IMR-90 (cell line): ENCODE measurements around the gene PRSS56. TPM values are rescaled to one million over a fixed set of nuclear protein-coding genes. Genes with fewer than 3 reads are reported as not detected.

ENCODE experiments used
- ATAC-seq: fragments of 200-7000 bp; cut with Tn5 transposase; 2 replicates; pipeline ENCODE4 v1.9.1; 2020; ENCODE audit warnings: low read depth, mild to moderate bottlenecking, moderate library complexity
- BruUV-seq: library from RNA; stranded (reverse); fragments of 400-500 nt; replicated peaks from 2 replicates; lab custom pipeline; 2021; lab: Mats Ljungman, UMichigan
- CTCF ChIA-PET: fragments of 300-600 bp; formaldehyde crosslinking; extraction: SDS; loops from one replicate; lab custom pipeline; 2021; ENCODE audit warnings: antibody characterized with exemption; lab: Yijun Ruan, JAX
- POLR2A ChIA-PET: fragments of 300-600 bp; sonication (Branson Sonifier 250); formaldehyde crosslinking; loops from one replicate; lab custom pipeline; 2022; ENCODE audit warnings: antibody characterized with exemption; ENCODE audit not compliant: unreplicated experiment; lab: Charles Lee
- DNase-seq: peaks from one replicate; pipeline ENCODE4 v3.0.0; 2013
- H2AFZ ChIP-seq: replicated peaks from 2 replicates; pipeline ENCODE3; 2013; ENCODE audit warnings: low read length, mild to moderate bottlenecking; ENCODE audit not compliant: poor library complexity
- H2AK5ac ChIP-seq: 2 replicates; pipeline ENCODE4 v1.6.1; 2013; ENCODE audit warnings: low read depth, low read length, inconsistent platforms
- H2AK9ac ChIP-seq: replicated peaks from 2 replicates; pipeline ENCODE3; 2013; ENCODE audit warnings: mild to moderate bottlenecking, low read depth, low read length, moderate library complexity; ENCODE audit not compliant: poor library complexity
- H2BK120ac ChIP-seq: 2 replicates; pipeline ENCODE4 v1.6.1; 2013; ENCODE audit warnings: low read depth, low read length, inconsistent platforms
- H2BK15ac ChIP-seq: 3 replicates; pipeline ENCODE4 v1.6.1; 2013; ENCODE audit warnings: low read depth, low read length, inconsistent platforms
- H2BK20ac ChIP-seq: 2 replicates; pipeline ENCODE4 v1.6.1; 2013; ENCODE audit warnings: low read depth, mild to moderate bottlenecking, inconsistent platforms, low read length, moderate library complexity
- H2BK5ac ChIP-seq: 2 replicates; pipeline ENCODE4 v1.6.1; 2013; ENCODE audit warnings: mild to moderate bottlenecking, low read depth, low read length, inconsistent platforms; ENCODE audit not compliant: poor library complexity, severe bottlenecking
- H3K14ac ChIP-seq: replicated peaks from 2 replicates; pipeline ENCODE4 v1.6.1; 2013; ENCODE audit warnings: low read depth, low read length, inconsistent platforms
- H3K18ac ChIP-seq: 2 replicates; pipeline ENCODE4 v1.6.1; 2013; ENCODE audit warnings: low read depth, low read length, control low read depth
- H3K23ac ChIP-seq: 2 replicates; pipeline ENCODE4 v1.6.1; 2013; ENCODE audit warnings: low read depth, low read length, inconsistent platforms
- H3K27ac ChIP-seq: 2 replicates; pipeline ENCODE4 v1.5.1; 2013; ENCODE audit warnings: mild to moderate bottlenecking, control low read depth, low read length; ENCODE audit not compliant: insufficient read depth
- H3K27me3 ChIP-seq: 2 replicates; pipeline ENCODE4 v1.6.1; 2013; ENCODE audit warnings: low read length; ENCODE audit not compliant: control insufficient read depth, insufficient read depth
- H3K36me3 ChIP-seq: 2 replicates; pipeline ENCODE4 v1.6.1; 2013; ENCODE audit warnings: low read length, mixed read lengths; ENCODE audit not compliant: control insufficient read depth, insufficient read depth
- H3K4ac ChIP-seq: 2 replicates; pipeline ENCODE4 v1.6.1; 2013; ENCODE audit warnings: low read depth, low read length, inconsistent platforms
- H3K4me1 ChIP-seq: 2 replicates; pipeline ENCODE4 v1.6.1; 2013; ENCODE audit warnings: low read length, mixed read lengths; ENCODE audit not compliant: control insufficient read depth, insufficient read depth
- H3K4me2 ChIP-seq: 2 replicates; pipeline ENCODE4 v1.6.1; 2013; ENCODE audit warnings: low read depth, mild to moderate bottlenecking, control low read depth, low read length, moderate library complexity
- H3K4me3 ChIP-seq: 2 replicates; pipeline ENCODE4 v1.5.1; 2013; ENCODE audit warnings: low read depth, mild to moderate bottlenecking, control low read depth, low read length, moderate library complexity; ENCODE audit not compliant: insufficient read depth
- H3K56ac ChIP-seq: 2 replicates; pipeline ENCODE4 v1.6.1; 2013; ENCODE audit warnings: low read length, inconsistent platforms; ENCODE audit not compliant: insufficient read depth; ENCODE audit errors: extremely low read depth
- H3K79me1 ChIP-seq, 2 experiments: 2 replicates each; pipeline ENCODE4 v1.6.1; 2013; ENCODE audit warnings: low read length in 2 of 2, inconsistent platforms in 1 of 2, low read depth in 1 of 2
- H3K9ac ChIP-seq: 2 replicates; pipeline ENCODE4 v1.6.1; 2013; ENCODE audit warnings: low read depth, low read length, control low read depth
- H3K9me1 ChIP-seq: 2 replicates; pipeline ENCODE4 v1.6.1; 2013; ENCODE audit warnings: low read length, inconsistent platforms; ENCODE audit not compliant: insufficient read depth
- H3K9me3 ChIP-seq: 2 replicates; pipeline ENCODE4 v1.6.1; 2013; ENCODE audit warnings: low read length; ENCODE audit not compliant: control insufficient read depth, insufficient read depth
- H4K20me1 ChIP-seq: 2 replicates; pipeline ENCODE4 v1.6.1; 2013; ENCODE audit warnings: low read length, inconsistent platforms; ENCODE audit not compliant: insufficient read depth
- H4K5ac ChIP-seq: 2 replicates; pipeline ENCODE4 v1.6.1; 2013; ENCODE audit warnings: mild to moderate bottlenecking, low read depth, low read length, control low read depth
- H4K8ac ChIP-seq, 2 experiments: 2 replicates each; pipeline ENCODE4 v1.6.1; 2013; ENCODE audit warnings: low read depth in 2 of 2, low read length in 2 of 2, control low read depth in 1 of 2, inconsistent platforms in 1 of 2
- H4K91ac ChIP-seq: 2 replicates; pipeline ENCODE4 v1.6.1; 2013; ENCODE audit warnings: low read depth, low read length, inconsistent platforms; ENCODE audit not compliant: insufficient read depth
- CEBPB ChIP-seq: IDR thresholded peaks from 2 replicates; pipeline ENCODE4 v1.6.1; 2012; ENCODE audit warnings: low read depth, low read length, improper control_type of control experiment
- CHD1 ChIP-seq: IDR thresholded peaks from 2 replicates; pipeline ENCODE4 v1.6.1; 2012; ENCODE audit warnings: low read depth, low read length, improper control_type of control experiment
- FOS ChIP-seq: fragments of 150-350 bp; IDR thresholded peaks from 2 replicates; pipeline ENCODE4 v1.6.1; 2016; ENCODE audit warnings: low read depth, low read length
- MAFK ChIP-seq: IDR thresholded peaks from 2 replicates; pipeline ENCODE4 v1.6.1; 2012; ENCODE audit warnings: low read depth, low read length, improper control_type of control experiment
- MAZ ChIP-seq: IDR thresholded peaks from 2 replicates; pipeline ENCODE4 v1.6.1; 2012; ENCODE audit warnings: low read depth, mild to moderate bottlenecking, low read length, improper control_type of control experiment, moderate library complexity, borderline replicate concordance
- NFE2L2 ChIP-seq: fragments of 150-350 bp; IDR thresholded peaks from 2 replicates; pipeline ENCODE4 v1.6.1; 2016; ENCODE audit warnings: low read depth, mild to moderate bottlenecking, low read length
- SMC3 ChIP-seq: fragments of 150-350 bp; IDR thresholded peaks from 2 replicates; pipeline ENCODE4 v1.6.1; 2016; ENCODE audit warnings: low read depth, mild to moderate bottlenecking, antibody characterized with exemption, low read length, moderate library complexity
- WGBS, 2 experiments: methylation state at CpG; one replicate each; pipeline versions ENCODE4 v1.1.5 to v1.1.7; 2013; ENCODE audit warnings: missing lambda C conversion rate in 2 of 2; ENCODE audit not compliant: insufficient read length in 1 of 2; ENCODE audit errors: extremely low coverage in 2 of 2; 5-methylcytosine and 5-hydroxymethylcytosine counted together
- dilution Hi-C: fragments of 300-500 bp; cut with HindIII; formaldehyde crosslinking; loops from one replicate; pipeline ENCODE4 v1.14.3; 2018; ENCODE audit warnings: low sequenced_read_pairs; ENCODE audit not compliant: unreplicated experiment
- in situ Hi-C: fragments of 300-500 bp; cut with MboI; formaldehyde crosslinking; loops from 3 replicates; pipeline ENCODE4 v1.14.3; 2019; ENCODE audit warnings: low sequenced_read_pairs, inconsistent platforms, mixed read lengths
- intact Hi-C: fragments of 100-400 bp; cut with micrococcal nuclease; formaldehyde crosslinking; loops from 2 replicates; pipeline ENCODE4 v1.10.0; 2022
- polyA plus RNA-seq, 3 experiments: library from polyadenylated mRNA; depleted of rRNA; stranded (reverse); fragments of >200 nt; gene quantifications; 2 replicates each; pipeline ENCODE4 v1.2.3, GENCODE V29; 2012; ENCODE audit warnings: low replicate concordance in 1 of 3
- total RNA-seq: library from RNA; depleted of rRNA; stranded (reverse); fragments of >200 nt; gene quantifications from 2 replicates; pipeline ENCODE4 v1.2.3, GENCODE V29; 2012
- TF ChIP-seq, protein P1 (sequence below): conservative IDR thresholded peaks from 2 replicates; pipeline ENCODE4 v1.5.1; 2012; ENCODE audit warnings: mild to moderate bottlenecking, low read depth, low read length, improper control_type of control experiment

PRSS56 gene
- total and polyA plus RNA-seq, 2 of the 4 experiments (the other 2 are of a cell fraction): not detected

GRCh38 chr2:232505856-232506255 is 14.3 kb upstream of the PRSS56 start:
- H3K9me1 ChIP-seq: no peaks in the 10 kb centered on the region
- H2BK5ac ChIP-seq: no peak overlapping the region
- peaks cover 57% of the 10 kb centered on the region for H3K27me3 ChIP-seq
- H3K36me3 ChIP-seq: no peaks in the 10 kb centered on the region
- H4K5ac ChIP-seq: no peak overlapping the region
- no peaks in the 10 kb centered on the region for H3K9me3 ChIP-seq
- no peak overlapping the region for H3K4me3 ChIP-seq
- no peak overlapping the region for H2AFZ ChIP-seq
- H3K9ac ChIP-seq: no peak overlapping the region
- no peak overlapping the region for H4K8ac ChIP-seq
- dilution Hi-C loops (no loop called here), intact Hi-C loops (loop anchor here (10.0 kb wide), 1 partner anchor 601 kb away; no protein-coding TSS in a partner anchor), in situ Hi-C loops (no loop called here)
- no TSS peak for BruUV-seq
- no peak for ATAC-seq
- no peak overlapping the region for H2BK15ac ChIP-seq
- H4K20me1 ChIP-seq: no peaks in the 10 kb centered on the region
- no peak overlapping the region for H3K14ac ChIP-seq
- H2AK9ac ChIP-seq: no peak overlapping the region
- no peak overlapping the region for H3K18ac ChIP-seq
- no peak overlapping the region for H2AK5ac ChIP-seq
- no peak overlapping the region for H2BK20ac ChIP-seq
- H3K79me1 ChIP-seq: no peaks in the 10 kb centered on the region
- POLR2A ChIA-PET: no interaction called here
- no peak overlapping the region for H3K4ac ChIP-seq
- no peak overlapping the region for H4K91ac ChIP-seq
- H3K23ac ChIP-seq: no peak overlapping the region
- no peak overlapping the region for H3K56ac ChIP-seq
- no peak for DNase-seq
- H3K27ac ChIP-seq: no peak overlapping the region
- no peak for TF ChIP-seq FOS
- no peak for TF ChIP-seq CHD1
- TF ChIP-seq CEBPB: no peak
- no peak for TF ChIP-seq NFE2L2
- no peak for TF ChIP-seq MAFK
- no peak for TF ChIP-seq SMC3
- no peak for TF ChIP-seq MAZ
- TF ChIP-seq, protein P1, sequence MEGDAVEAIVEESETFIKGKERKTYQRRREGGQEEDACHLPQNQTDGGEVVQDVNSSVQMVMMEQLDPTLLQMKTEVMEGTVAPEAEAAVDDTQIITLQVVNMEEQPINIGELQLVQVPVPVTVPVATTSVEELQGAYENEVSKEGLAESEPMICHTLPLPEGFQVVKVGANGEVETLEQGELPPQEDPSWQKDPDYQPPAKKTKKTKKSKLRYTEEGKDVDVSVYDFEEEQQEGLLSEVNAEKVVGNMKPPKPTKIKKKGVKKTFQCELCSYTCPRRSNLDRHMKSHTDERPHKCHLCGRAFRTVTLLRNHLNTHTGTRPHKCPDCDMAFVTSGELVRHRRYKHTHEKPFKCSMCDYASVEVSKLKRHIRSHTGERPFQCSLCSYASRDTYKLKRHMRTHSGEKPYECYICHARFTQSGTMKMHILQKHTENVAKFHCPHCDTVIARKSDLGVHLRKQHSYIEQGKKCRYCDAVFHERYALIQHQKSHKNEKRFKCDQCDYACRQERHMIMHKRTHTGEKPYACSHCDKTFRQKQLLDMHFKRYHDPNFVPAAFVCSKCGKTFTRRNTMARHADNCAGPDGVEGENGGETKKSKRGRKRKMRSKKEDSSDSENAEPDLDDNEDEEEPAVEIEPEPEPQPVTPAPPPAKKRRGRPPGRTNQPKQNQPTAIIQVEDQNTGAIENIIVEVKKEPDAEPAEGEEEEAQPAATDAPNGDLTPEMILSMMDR: no peak
- H3K4me1 ChIP-seq: no peaks in the 10 kb centered on the region
- no peak overlapping the region for H3K4me2 ChIP-seq
- no peak overlapping the region for H2BK120ac ChIP-seq
- 14% methylated on average over 4 of the region's 10 CpGs; no CpG with 5 or more reads in 1 of the 2 experiments for WGBS, 2 experiments
- CTCF ChIA-PET: interaction anchor here (0.5 kb wide), 1 partner anchor 618 kb away, joined by 3 read pairs; no protein-coding TSS in a partner anchor
